HepG2 (cell line): Measurements from ENCODE around the gene IVL.

Experiments
- ATF6 ChIP-seq: sonication (generic); formaldehyde crosslinking; conservative IDR thresholded peaks from 2 replicates; pipeline ENCODE4 v1.4.0; 2020; ENCODE audit warnings: missing genetic modification reagents
- CTCF ChIP-seq: sonication (generic); formaldehyde crosslinking; IDR thresholded peaks from 2 replicates; pipeline ENCODE4 v1.5.0; 2020; ENCODE audit warnings: mild to moderate bottlenecking, missing genetic modification reagents, moderate library complexity
- POLR2AphosphoS5 ChIP-seq: IDR thresholded peaks from 2 replicates; pipeline ENCODE4 v1.6.1; 2012; ENCODE audit warnings: low read depth, low read length
- TAF1 ChIP-seq: sonication (generic); formaldehyde crosslinking; IDR thresholded peaks from 2 replicates; pipeline ENCODE4 v1.4.0; 2020; ENCODE audit warnings: missing genetic modification reagents
- ZNF274 ChIP-seq: sonication (generic); formaldehyde crosslinking; IDR thresholded peaks from 2 replicates; pipeline ENCODE4 v1.5.1; 2020; ENCODE audit warnings: mild to moderate bottlenecking, missing genetic modification reagents
- TF ChIP-seq, protein P1 (sequence below): sonication (generic); formaldehyde crosslinking; IDR thresholded peaks from 2 replicates; pipeline ENCODE4 v1.8.1; 2023; ENCODE audit warnings: missing genetic modification reagents, inconsistent platforms, borderline replicate concordance

DNA sequence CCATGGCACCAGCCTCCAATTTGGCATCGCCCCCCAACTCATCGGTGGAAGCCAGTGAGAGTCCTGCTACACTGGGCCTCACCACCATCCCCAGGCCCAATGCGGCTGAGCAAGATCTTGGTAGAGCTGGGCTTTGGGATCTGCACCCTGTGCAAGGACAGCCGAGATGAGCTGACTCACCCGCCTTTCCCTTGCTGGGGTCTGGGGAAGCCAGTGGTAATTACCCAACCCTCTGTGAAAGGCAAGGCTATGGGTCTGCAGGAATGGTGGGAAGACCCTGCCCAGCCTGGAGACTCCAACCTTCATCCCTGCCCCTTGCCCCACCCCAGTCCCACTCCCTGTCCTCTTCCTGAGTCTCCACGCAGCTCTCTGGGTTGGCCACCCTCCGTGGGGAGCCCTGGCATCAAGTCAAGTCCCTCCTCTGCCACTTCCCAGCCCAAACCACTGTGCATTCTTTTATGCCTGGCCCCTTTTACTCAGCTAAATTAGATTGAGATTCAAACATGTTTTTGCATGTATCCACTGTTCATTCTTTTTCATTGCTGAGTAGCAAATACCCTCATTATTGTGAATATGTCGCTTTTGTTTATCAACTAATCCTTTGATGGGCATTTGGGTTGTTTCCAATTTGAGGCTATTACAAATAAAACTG is 21.5 kb upstream of the IVL start:
- no peak for TF ChIP-seq POLR2AphosphoS5
- TF ChIP-seq CTCF (CRISPR knock-in tag) = no peak
- no peak for TF ChIP-seq ATF6 (CRISPR knock-in tag)
- TF ChIP-seq ZNF274 = no peak
- TF ChIP-seq TAF1 = no peak
- TF ChIP-seq, protein P1, sequence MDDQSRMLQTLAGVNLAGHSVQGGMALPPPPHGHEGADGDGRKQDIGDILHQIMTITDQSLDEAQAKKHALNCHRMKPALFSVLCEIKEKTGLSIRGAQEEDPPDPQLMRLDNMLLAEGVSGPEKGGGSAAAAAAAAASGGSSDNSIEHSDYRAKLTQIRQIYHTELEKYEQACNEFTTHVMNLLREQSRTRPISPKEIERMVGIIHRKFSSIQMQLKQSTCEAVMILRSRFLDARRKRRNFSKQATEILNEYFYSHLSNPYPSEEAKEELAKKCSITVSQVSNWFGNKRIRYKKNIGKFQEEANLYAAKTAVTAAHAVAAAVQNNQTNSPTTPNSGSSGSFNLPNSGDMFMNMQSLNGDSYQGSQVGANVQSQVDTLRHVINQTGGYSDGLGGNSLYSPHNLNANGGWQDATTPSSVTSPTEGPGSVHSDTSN (CRISPR knock-in tag) = no peak
